ENCODE results near the gene HBE1. TPM values are rescaled to one million over a fixed set of nuclear protein-coding genes. Genes with fewer than 3 reads are reported as not detected.

Gene HBE1
- total RNA-seq, 2 experiments from 2014 or later, result not detected

DNA sequence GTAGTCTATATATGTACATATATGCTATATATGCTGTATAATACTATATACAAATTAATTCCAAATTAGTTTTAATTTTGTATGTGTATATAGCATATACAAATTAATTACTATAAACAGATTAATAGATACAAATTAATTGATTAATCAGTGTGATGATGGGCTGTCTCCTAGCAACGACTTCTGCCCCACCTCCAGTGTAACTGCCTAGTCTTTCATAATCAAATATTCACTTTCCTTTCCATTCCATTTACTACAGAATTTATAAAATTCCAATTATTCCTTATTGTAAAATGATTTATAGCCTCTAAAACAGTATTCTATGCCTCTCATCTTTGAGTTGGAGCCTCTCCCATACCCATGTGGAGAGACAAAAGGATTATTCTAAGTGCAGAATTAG is 36.4 kb downstream of the HBE1 start:
- Mint-ChIP-seq H3K4me3 (no peak overlapping the region), H3K9me3 (no peaks in the 10 kb centered on the region), H3K4me1 (ENCODE audit: low read depth) (peaks cover 5% of the 10 kb centered on the region), H3K36me3 (no peaks in the 10 kb centered on the region), H3K27ac (no peak overlapping the region), H3K27me3 (no peaks in the 10 kb centered on the region)
- ChIA-PET CTCF (no interaction called here), POLR2A (no interaction called here)
- no peak for DNase-seq
- intact Hi-C loops (cut with micrococcal nuclease), result no loop called here

DNA sequence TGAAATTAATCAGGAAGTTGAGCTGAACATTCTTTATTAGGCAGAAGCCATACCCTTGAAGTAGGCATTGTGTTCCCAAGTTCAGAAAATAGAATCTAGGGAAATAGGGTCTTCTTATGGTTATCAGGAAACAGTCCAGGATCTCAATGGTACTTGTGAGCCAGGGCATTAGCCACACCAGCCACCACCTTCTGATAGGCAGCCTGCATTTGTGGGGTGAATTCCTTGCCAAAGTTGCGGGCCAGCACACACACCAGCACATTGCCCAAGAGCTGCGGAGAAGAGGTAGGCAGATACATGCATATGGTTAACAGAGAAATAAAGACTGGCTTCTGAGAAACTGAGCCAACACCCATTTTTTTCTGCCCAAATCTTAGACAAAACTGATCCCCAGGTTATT is 36.9 kb downstream of the HBE1 start:
- H3K4me3 Mint-ChIP-seq, result no peak overlapping the region
- ChIA-PET CTCF (no interaction called here), POLR2A (no interaction called here)
- no peak overlapping the region for H3K27ac Mint-ChIP-seq
- intact Hi-C loops (cut with micrococcal nuclease), result no loop called here
- peaks cover 5% of the 10 kb centered on the region for H3K4me1 Mint-ChIP-seq (ENCODE audit: low read depth)
- DNase-seq, result no peak
- H3K27me3 Mint-ChIP-seq, result no peaks in the 10 kb centered on the region
- no peaks in the 10 kb centered on the region for H3K36me3 Mint-ChIP-seq
- no peaks in the 10 kb centered on the region for H3K9me3 Mint-ChIP-seq

DNA sequence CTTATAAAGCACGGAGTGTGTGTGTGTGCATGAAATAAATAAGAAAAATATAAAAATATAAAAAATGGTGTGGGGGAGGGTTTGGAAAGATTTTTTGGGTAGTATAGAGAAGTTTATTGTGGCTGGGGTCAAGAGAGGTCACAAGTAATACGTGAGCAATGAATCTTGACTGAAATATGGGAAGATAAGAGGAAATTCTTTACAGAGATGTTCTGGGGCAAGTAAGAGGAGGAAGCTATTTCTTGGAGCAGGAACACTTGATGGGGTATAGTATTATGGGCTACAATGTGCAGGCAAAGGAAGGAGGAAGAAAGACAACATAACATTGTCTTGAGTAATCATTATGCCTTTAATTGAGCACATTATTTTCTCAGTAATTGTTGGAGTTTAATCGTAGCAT is 37.6 kb downstream of the HBE1 start:
- intact Hi-C loops (cut with micrococcal nuclease), result no loop called here
- H3K27ac Mint-ChIP-seq, result no peak overlapping the region
- no peaks in the 10 kb centered on the region for H3K27me3 Mint-ChIP-seq
- CTCF ChIA-PET, result no interaction called here
- H3K9me3 Mint-ChIP-seq, result no peaks in the 10 kb centered on the region
- H3K4me1 Mint-ChIP-seq (ENCODE audit: low read depth), result peaks cover 5% of the 10 kb centered on the region
- no peaks in the 10 kb centered on the region for H3K36me3 Mint-ChIP-seq
- no peak for DNase-seq
- POLR2A ChIA-PET, result no interaction called here
- no peak overlapping the region for H3K4me3 Mint-ChIP-seq

DNA sequence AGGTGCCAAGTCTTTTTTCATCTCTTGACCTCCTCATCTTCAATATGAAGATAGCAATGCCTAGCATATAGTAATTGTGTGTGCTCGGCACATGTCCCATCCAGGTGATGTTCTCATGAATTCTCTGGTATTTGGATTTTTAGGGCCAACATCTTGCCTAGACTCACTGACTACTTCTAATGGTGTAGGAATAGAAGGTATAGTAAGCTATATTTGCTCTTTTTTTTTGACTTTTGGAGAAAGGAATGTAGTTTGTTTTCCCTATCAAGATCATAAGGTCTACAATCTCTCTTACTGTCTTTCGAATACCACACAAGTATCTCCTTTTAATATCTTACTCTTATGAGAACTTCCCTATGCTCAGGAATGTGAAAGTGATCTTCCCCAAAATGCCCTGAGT is 38.6 kb downstream of the HBE1 start:
- CTCF ChIA-PET, result no interaction called here
- H3K27me3 Mint-ChIP-seq, result no peaks in the 10 kb centered on the region
- H3K4me1 Mint-ChIP-seq (ENCODE audit: low read depth), result peaks cover 5% of the 10 kb centered on the region
- no peaks in the 10 kb centered on the region for H3K9me3 Mint-ChIP-seq
- DNase-seq, result no peak
- POLR2A ChIA-PET, result no interaction called here
- no peaks in the 10 kb centered on the region for H3K36me3 Mint-ChIP-seq
- H3K27ac Mint-ChIP-seq, result no peak overlapping the region
- no peak overlapping the region for H3K4me3 Mint-ChIP-seq
- intact Hi-C loops (cut with micrococcal nuclease), result no loop called here

DNA sequence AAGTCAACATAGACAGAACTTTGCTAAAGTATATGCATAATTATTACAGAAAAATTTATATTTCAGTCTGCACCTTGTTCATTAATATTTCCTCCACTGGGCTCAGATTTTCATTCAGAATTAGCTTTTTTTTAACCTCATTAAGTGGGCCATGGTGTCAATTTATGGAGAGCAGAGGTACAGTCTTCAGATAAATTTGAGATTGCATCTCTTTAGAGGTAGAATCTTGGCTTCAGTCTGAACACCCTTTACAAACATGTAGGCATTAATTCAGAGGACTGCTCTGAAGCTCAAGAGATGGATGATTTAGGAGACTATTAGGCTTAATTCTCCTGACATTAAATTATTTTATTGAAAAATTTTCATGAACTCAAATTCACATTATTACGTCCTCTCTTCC is 39.5 kb downstream of the HBE1 start:
- ChIA-PET POLR2A (no interaction called here), CTCF (no interaction called here)
- no peak overlapping the region for H3K4me3 Mint-ChIP-seq

DNA sequence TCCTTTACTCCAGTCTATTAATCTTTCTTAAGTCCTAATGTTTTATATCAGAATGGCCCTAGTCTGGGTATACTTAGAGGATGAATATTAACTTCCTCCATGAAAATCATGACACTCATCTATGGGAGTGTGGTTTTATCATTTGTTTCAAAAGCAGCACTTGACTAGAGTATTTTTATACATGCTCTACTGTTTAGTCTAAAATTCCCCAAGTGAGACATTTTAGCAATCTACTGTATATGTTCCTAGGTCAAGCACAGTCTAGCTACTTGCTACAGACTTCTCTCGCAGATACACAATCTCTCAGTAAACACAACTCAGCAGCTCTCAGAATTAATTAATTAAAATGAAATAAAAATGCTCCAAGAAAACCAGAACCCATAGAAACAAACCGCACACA is 39.9 kb downstream of the HBE1 start:
- POLR2A ChIA-PET, result no interaction called here
- H3K4me3 Mint-ChIP-seq, result no peak overlapping the region
- intact Hi-C loops (cut with micrococcal nuclease), result no loop called here
- H3K9me3 Mint-ChIP-seq, result no peaks in the 10 kb centered on the region
- H3K4me1 Mint-ChIP-seq (ENCODE audit: low read depth), result peaks cover 5% of the 10 kb centered on the region
- no peaks in the 10 kb centered on the region for H3K36me3 Mint-ChIP-seq
- H3K27ac Mint-ChIP-seq, result no peak overlapping the region
- no peaks in the 10 kb centered on the region for H3K27me3 Mint-ChIP-seq
- CTCF ChIA-PET, result no interaction called here
- no peak for DNase-seq

More for the DNA sequence above, 39.5 kb downstream of the HBE1 start:
- no peaks in the 10 kb centered on the region for H3K9me3 Mint-ChIP-seq
- peaks cover 5% of the 10 kb centered on the region for H3K4me1 Mint-ChIP-seq (ENCODE audit: low read depth)
- H3K27me3 Mint-ChIP-seq, result no peaks in the 10 kb centered on the region
- no peaks in the 10 kb centered on the region for H3K36me3 Mint-ChIP-seq
- H3K27ac Mint-ChIP-seq, result no peak overlapping the region
- intact Hi-C loops (cut with micrococcal nuclease), result no loop called here
- no peak for DNase-seq

DNA sequence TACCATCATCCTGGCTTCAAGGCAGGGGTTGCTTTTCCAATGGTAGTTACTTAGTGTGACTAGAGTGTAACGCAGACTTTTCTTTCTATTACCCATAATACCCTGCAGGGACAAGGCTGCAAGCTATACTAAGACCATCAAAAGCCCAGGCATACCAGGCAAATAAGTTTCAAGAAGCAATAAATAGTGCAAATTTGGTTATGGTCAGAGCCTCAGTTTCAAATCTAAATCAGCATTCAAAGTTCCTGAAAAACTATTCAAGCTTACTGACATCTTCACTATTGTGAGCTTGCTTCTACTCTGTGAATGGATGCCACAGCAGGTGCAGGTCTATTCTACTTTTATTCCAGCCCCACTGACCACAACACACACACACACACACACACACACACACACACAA is 40.4 kb downstream of the HBE1 start:
- CTCF ChIA-PET, result no interaction called here

DNA sequence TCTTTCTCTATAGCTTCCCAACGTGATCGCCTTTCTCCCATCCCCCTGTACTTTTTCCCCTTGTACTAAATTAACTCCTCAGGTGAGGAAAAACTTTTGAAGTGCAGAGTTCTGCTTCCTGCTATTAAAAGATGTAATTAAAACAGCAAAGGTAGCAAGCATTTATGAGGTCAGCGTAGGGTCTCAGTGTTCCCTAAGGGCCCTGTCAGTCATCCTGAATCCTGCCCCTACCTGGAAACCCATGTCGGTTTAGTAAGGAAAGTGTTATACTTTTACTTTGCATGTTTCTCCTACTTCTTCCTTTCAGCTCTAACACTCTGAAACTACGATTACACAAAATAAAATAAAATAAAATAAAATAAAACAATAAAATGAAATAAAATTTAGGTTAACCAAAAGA is 41.6 kb downstream of the HBE1 start:
- no peak for DNase-seq
- H3K4me1 Mint-ChIP-seq (ENCODE audit: low read depth), result no peaks in the 10 kb centered on the region
- no peaks in the 10 kb centered on the region for H3K36me3 Mint-ChIP-seq
- intact Hi-C loops (cut with micrococcal nuclease), result no loop called here
- ChIA-PET POLR2A (no interaction called here), CTCF (interaction anchor here (0.6 kb wide), 1 partner anchor 121 kb away, joined by 3 read pairs; no protein-coding TSS in a partner anchor)
- no peak overlapping the region for H3K4me3 Mint-ChIP-seq
- no peak overlapping the region for H3K27ac Mint-ChIP-seq
- H3K27me3 Mint-ChIP-seq, result no peaks in the 10 kb centered on the region
- H3K9me3 Mint-ChIP-seq, result no peaks in the 10 kb centered on the region

More for the DNA sequence above, 40.4 kb downstream of the HBE1 start:
- H3K27me3 Mint-ChIP-seq, result no peaks in the 10 kb centered on the region
- H3K4me1 Mint-ChIP-seq (ENCODE audit: low read depth), result peaks cover 2% of the 10 kb centered on the region
- POLR2A ChIA-PET, result no interaction called here
- intact Hi-C loops (cut with micrococcal nuclease), result no loop called here
- H3K36me3 Mint-ChIP-seq, result no peaks in the 10 kb centered on the region
- H3K27ac Mint-ChIP-seq, result no peak overlapping the region
- H3K9me3 Mint-ChIP-seq, result no peaks in the 10 kb centered on the region
- no peak overlapping the region for H3K4me3 Mint-ChIP-seq
- DNase-seq, result no peak

DNA sequence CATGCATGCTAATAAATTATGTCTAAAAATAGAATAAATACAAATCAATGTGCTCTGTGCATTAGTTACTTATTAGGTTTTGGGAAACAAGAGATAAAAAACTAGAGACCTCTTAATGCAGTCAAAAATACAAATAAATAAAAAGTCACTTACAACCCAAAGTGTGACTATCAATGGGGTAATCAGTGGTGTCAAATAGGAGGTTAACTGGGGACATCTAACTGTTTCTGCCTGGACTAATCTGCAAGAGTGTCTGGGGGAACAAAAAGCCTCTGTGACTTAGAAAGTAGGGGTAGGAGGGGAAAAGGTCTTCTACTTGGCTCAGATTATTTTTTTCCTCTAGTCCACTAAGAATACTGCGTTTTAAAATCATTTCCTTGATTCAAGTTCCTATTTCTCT is 42.1 kb downstream of the HBE1 start:
- Mint-ChIP-seq H3K4me1 (ENCODE audit: low read depth) (no peaks in the 10 kb centered on the region), H3K27me3 (no peaks in the 10 kb centered on the region), H3K4me3 (no peak overlapping the region), H3K36me3 (no peaks in the 10 kb centered on the region), H3K9me3 (no peaks in the 10 kb centered on the region), H3K27ac (no peak overlapping the region)
- ChIA-PET CTCF (interaction anchor here (0.6 kb wide), 1 partner anchor 121 kb away, joined by 3 read pairs; no protein-coding TSS in a partner anchor), POLR2A (no interaction called here)
- intact Hi-C loops (cut with micrococcal nuclease), result no loop called here
- DNase-seq, result no peak

DNA sequence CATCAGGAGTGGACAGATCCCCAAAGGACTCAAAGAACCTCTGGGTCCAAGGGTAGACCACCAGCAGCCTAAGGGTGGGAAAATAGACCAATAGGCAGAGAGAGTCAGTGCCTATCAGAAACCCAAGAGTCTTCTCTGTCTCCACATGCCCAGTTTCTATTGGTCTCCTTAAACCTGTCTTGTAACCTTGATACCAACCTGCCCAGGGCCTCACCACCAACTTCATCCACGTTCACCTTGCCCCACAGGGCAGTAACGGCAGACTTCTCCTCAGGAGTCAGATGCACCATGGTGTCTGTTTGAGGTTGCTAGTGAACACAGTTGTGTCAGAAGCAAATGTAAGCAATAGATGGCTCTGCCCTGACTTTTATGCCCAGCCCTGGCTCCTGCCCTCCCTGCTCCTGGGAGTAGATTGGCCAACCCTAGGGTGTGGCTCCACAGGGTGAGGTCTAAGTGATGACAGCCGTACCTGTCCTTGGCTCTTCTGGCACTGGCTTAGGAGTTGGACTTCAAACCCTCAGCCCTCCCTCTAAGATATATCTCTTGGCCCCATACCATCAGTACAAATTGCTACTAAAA is 42.9 kb downstream of the HBE1 start, which contains the start of gene HBB:
TSS of gene HBB (minus strand) at position 340 of the 579 bp plus-strand sequence. CDS start at position 290, 50 bp downstream.
- intact Hi-C loops (cut with micrococcal nuclease), result no loop called here

DNA sequence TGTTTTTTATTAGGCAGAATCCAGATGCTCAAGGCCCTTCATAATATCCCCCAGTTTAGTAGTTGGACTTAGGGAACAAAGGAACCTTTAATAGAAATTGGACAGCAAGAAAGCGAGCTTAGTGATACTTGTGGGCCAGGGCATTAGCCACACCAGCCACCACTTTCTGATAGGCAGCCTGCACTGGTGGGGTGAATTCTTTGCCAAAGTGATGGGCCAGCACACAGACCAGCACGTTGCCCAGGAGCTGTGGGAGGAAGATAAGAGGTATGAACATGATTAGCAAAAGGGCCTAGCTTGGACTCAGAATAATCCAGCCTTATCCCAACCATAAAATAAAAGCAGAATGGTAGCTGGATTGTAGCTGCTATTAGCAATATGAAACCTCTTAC is 44.3 kb downstream of the HBE1 start:
- Mint-ChIP-seq H3K9me3 (no peaks in the 10 kb centered on the region), H3K27me3 (no peaks in the 10 kb centered on the region), H3K36me3 (no peaks in the 10 kb centered on the region), H3K27ac (no peak overlapping the region), H3K4me1 (ENCODE audit: low read depth) (no peaks in the 10 kb centered on the region), H3K4me3 (no peak overlapping the region)
- intact Hi-C loops (cut with micrococcal nuclease), result no loop called here
- ChIA-PET POLR2A (no interaction called here), CTCF (no interaction called here)
- DNase-seq, result no peak

More for the DNA sequence above, 42.9 kb downstream of the HBE1 start, which contains the start of gene HBB:
- ChIA-PET POLR2A (no interaction called here), CTCF (no interaction called here)
- H3K4me3 Mint-ChIP-seq, result no peak within 1 kb of the TSS
- DNase-seq, result no peak
- no peaks in the 10 kb centered on the region for H3K4me1 Mint-ChIP-seq (ENCODE audit: low read depth)
- no peaks in the 10 kb centered on the region for H3K9me3 Mint-ChIP-seq
- no peak within 1 kb of the TSS for H3K27ac Mint-ChIP-seq
- H3K36me3 Mint-ChIP-seq, result no peaks in the 10 kb centered on the region
- H3K27me3 Mint-ChIP-seq, result no peaks in the 10 kb centered on the region

DNA sequence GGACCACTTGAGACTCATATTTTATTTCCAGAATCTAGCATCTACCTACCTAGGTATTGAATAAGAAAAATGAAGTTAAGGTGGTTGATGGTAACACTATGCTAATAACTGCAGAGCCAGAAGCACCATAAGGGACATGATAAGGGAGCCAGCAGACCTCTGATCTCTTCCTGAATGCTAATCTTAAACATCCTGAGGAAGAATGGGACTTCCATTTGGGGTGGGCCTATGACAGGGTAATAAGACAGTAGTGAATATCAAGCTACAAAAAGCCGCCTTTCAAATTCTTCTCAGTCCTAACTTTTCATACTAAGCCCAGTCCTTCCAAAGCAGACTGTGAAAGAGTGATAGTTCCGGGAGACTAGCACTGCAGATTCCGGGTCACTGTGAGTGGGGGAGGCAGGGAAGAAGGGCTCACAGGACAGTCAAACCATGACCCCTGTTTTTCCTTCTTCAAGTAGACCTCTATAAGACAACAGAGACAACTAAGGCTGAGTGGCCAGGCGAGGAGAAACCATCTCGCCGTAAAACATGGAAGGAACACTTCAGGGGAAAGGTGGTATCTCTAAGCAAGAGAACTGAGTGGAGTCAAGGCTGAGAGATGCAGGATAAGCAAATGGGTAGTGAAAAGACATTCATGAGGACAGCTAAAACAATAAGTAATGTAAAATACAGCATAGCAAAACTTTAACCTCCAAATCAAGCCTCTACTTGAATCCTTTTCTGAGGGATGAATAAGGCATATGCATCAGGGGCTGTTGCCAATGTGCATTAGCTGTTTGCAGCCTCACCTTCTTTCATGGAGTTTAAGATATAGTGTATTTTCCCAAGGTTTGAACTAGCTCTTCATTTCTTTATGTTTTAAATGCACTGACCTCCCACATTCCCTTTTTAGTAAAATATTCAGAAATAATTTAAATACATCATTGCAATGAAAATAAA is 44.9 kb downstream of the HBE1 start:
- ChIA-PET POLR2A (no interaction called here), CTCF (no interaction called here)
- Mint-ChIP-seq H3K4me3 (no peak overlapping the region), H3K36me3 (no peaks in the 10 kb centered on the region), H3K4me1 (ENCODE audit: low read depth) (no peaks in the 10 kb centered on the region), H3K9me3 (no peaks in the 10 kb centered on the region), H3K27me3 (no peaks in the 10 kb centered on the region), H3K27ac (no peak overlapping the region)
- DNase-seq, result no peak
- intact Hi-C loops (cut with micrococcal nuclease), result no loop called here

DNA sequence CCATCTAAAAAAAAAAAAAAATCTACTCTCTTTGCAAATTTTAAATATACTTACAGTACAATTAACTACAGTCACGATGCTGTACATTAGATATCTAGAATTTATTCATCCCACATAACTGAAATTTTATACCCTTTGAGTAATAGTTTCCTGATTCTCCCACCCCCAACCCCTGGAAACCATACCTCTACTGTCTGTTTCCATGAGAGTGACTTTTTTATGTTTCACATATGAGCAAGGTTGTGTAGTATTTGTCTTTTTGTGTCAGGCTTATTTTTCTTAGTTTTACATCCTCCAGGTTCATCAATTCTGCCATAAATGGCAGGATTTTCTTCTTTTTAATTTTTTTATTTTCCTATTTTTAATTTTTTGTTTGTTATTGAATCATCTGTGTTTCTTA is 46.1 kb downstream of the HBE1 start:
- Mint-ChIP-seq H3K9me3 (no peaks in the 10 kb centered on the region), H3K27ac (no peak overlapping the region), H3K27me3 (no peaks in the 10 kb centered on the region), H3K36me3 (no peaks in the 10 kb centered on the region), H3K4me3 (no peak overlapping the region), H3K4me1 (ENCODE audit: low read depth) (no peaks in the 10 kb centered on the region)
- DNase-seq, result no peak
- ChIA-PET POLR2A (no interaction called here), CTCF (no interaction called here)
- intact Hi-C loops (cut with micrococcal nuclease), result no loop called here

Data from activated CD4-positive, alpha-beta memory T cell treated with anti-CD3 and anti-CD28 coated beads for 36 hours (primary cell).